Right ventricle myocardium superior (tissue), 1 donor: ENCODE data around the gene INVS. TPM values are rescaled to one million over a fixed set of nuclear protein-coding genes. Genes with fewer than 3 reads are reported as not detected.

Experiments used
- total RNA-seq: library from RNA; stranded (reverse); fragmentation: NEBNext Ultra II Directional; extraction: Animal tissue kit (Norgen Biotek cat#: 25700); gene quantifications from one replicate; pipeline ENCODE4 v1.2.1, GENCODE V29; 2021
- donor health status: DM: no; HTN: yes; CAD: no; lungs with severe emphysema.

INVS gene
- total RNA-seq, 1 donor from 2014 or later, result 5.6 TPM

Other genes with a start within 250 kb of the INVS start
- 20.1 TPM for gene STX17, start 192.6 kb upstream of the INVS start, total RNA-seq
- 13.5 TPM for gene ERP44, start 243 bp upstream of the INVS start, total RNA-seq